ENCODE measurements around the gene TMEM120B.

DNA sequence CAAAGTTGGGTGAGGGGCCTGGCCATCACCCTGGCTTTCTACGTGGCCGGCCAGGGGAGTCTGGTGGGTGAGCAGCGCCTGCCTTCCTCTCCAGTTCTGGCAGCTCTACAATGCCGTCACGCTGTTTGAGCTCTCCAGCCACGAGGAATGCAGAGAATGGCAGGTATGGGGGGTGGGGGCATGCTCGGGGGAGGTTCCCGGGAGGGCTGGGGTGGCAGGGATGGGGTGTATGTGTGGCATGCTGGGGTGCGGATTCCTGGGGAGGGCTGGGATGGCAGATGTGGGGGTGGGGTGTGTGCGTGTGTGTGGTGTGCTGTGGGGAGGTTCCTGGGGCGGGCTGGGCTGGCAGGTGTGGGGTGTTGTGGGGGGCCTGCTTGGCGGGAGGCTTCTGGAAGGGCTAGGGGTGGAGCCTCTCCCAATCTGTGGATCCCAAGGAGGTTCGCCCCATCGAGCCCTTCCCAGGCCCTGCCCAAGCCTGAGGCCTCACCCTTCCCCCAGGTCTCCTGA is 62.5 kb downstream of the TMEM120B start:
- TF ChIP-seq CTCF (IDR thresholded peaks at IDR 0.05) (no peak), ZFX (IDR thresholded peaks at IDR 0.05; ENCODE audit: borderline replicate concordance) (no peak)

Measured in 22Rv1 (cell line).